HG02610 (cell line): Measurements from ENCODE around the gene PIPOX.

Experiments
- ATAC-seq: cut with Tn5 transposase; IDR thresholded peaks from one replicate; pipeline ENCODE4 v1.9.1; 2021; ENCODE audit warnings: mild to moderate bottlenecking, moderate library complexity; ENCODE audit not compliant: unreplicated experiment

PIPOX gene

DNA sequence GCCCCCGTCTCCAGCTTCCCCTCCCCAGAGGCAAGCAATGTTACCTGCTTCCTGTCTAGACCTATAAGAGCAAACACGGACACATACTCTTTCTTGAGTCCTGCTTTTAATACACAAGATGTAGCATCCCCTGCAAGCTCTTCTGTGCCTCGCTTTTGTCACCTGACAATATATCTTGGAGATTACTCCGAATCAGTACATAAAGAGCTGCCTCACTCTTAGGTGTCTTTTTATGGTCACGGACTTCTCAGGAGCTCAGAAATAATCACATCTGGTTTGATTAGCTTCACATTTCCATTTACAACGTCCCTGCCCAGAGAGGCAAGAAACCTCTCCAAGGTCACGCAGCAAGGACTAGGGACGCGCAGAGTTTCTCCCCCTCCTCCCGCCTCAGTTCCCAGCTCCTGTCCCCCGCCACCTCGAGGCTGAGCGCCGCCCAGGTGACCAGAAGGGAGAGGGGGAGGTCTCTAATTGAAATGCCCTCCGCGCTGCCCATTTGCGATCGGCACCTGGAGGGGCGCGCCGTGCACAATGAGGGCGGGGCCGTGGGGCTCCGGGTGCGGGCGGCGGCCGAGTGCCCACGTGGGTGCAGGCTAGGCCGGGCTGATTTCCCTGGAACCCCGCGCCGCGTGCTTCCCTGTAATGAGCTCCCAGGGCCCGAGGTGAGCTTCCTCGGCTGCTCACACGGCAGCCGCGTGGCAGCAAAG, 23.3 kb upstream of the PIPOX start:
- ATAC-seq = no peak

- ATAC-seq = no peak
These were observed 22.4 kb upstream of the PIPOX start for GRCh38 chr17:29020576-29020975.

GRCh38 chr17:29021226-29021625, 21.7 kb upstream of the PIPOX start:
- ATAC-seq = no peak

- ATAC-seq = no peak
These were observed 20.9 kb upstream of the PIPOX start for GRCh38 chr17:29022074-29022473.

GRCh38 chr17:29024316-29024952, 18.5 kb upstream of the PIPOX start:
- no peak for ATAC-seq

DNA sequence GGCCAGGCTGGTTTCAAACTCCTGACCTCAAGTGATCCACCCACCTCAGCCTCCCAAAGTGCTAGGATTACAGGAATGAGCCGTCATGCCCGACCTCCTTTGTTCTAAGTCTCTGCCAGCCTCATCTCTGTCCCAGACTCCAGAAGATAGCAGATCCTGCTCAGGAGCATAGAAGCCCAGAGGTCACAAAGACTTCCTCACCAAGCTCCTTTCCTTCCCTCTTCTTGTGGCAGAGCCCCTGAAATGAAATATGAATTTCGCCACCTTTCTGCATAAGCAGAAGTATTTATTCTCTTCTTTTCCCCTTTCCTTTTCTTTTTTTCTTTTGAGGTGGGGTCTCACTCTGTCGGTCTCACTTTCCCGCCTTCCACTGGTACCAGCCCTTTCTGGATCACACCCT, 11.5 kb upstream of the PIPOX start:
- ATAC-seq = no peak

- ATAC-seq = no peak
These were observed 10.7 kb upstream of the PIPOX start for GRCh38 chr17:29032013-29032856.

- ATAC-seq = no peak
These were observed 10.1 kb upstream of the PIPOX start for GRCh38 chr17:29032857-29033197.

DNA sequence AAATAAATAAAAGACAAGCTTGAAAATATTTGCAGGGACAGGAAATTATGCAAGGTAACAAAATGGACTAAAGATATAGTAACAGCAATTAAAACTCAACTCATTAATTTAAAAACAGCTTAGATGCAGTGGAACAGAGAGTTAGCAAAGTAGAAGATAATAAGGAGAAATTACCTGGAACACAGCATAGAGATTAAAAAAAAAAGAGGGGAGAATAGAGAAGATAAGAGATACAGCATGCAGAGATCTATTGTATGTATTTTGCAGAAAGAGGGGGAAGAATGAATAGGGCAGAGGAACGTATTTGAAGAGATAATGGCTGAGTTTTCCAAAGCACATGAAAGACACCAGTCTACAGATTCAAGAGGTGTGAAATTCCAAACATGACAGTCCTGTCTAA, 8.4 kb upstream of the PIPOX start:
- no peak for ATAC-seq

GRCh38 chr17:29036584-29036983, 6.4 kb upstream of the PIPOX start:
- no peak for ATAC-seq

DNA sequence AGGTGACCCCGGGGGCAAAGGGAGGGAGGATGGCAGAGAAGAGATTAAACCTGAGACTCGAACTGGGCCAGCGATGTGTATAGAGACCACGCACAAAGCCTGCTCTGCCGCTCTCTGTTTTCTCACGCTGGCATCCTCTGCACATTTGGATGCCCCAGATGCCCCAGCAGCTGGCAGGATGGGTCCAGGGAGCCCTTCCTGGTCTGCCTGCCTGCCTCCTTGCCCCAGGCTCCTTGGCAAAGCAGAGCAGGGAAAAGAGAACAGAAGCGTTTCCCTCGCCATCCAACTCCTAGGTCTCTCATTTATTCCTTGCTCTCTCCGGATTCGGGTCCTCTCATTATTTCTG, 5.2 kb upstream of the PIPOX start:
- ATAC-seq = no peak

GRCh38 chr17:29038085-29038795, 4.7 kb upstream of the PIPOX start:
- ATAC-seq = no peak

DNA sequence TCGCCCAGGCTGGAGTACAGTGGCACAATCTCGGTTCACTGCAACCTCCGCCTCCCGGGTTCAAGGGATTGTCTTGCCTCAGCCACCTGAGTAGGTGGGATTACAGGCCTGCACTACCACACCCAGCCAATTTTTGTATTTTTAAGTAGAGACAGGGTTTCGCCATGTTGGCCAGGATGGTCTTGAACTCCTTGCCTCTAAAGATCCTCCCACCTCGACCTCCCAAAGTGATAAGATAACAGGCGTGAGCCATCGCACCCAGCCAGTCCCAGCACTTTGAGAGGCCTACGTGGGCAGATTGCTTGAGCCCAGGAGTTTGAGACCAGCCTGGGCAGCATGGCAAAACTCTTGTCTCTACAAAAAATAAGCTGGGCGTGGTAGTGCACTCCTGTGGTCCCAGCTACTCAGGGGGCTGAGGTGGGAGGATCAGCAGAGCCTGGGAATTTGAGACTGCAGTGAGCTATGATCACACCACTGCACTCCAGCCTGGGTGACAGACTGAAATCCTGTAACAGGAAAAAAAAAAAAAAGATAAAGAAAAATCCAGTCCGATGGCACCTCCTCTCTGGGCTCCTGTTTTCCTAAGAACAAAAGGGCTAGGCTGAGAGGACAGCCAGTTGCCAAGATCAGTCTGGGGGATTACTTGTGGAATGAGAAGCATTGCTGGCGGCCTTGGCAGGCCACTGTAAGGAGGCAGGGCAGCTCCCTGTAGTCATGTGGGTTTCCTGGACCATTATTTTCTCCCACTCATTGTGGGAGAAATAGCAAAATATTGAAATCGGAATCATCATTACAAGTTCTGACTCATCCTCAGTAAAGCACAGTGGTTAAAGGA, 3.0 kb upstream of the PIPOX start:
- no peak for ATAC-seq

- no peak for ATAC-seq
These were observed 1.9 kb upstream of the PIPOX start for GRCh38 chr17:29041091-29041490.

DNA sequence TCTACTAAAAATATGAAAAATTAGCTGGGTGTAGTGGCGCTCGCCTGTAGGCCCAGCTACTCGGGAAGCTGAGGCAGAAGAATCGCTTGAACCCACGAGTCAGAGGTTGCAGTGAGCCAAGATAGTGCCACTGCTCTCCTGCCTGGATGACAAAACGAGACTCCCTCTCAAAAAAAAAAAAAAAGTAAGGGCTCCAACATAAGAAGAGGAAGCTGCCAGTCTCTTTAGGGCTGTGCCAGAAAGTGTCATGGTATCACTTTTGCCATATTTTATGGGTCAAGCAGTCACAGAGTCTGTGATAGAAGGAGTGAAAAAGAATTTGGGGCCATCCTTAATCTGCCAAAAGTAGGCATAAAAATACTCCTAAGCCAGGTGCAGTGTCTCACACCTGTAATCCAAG, 1.4 kb upstream of the PIPOX start:
- no peak for ATAC-seq

GRCh38 chr17:29042026-29042678, 789 bp upstream of the PIPOX start:
- ATAC-seq = no peak

DNA sequence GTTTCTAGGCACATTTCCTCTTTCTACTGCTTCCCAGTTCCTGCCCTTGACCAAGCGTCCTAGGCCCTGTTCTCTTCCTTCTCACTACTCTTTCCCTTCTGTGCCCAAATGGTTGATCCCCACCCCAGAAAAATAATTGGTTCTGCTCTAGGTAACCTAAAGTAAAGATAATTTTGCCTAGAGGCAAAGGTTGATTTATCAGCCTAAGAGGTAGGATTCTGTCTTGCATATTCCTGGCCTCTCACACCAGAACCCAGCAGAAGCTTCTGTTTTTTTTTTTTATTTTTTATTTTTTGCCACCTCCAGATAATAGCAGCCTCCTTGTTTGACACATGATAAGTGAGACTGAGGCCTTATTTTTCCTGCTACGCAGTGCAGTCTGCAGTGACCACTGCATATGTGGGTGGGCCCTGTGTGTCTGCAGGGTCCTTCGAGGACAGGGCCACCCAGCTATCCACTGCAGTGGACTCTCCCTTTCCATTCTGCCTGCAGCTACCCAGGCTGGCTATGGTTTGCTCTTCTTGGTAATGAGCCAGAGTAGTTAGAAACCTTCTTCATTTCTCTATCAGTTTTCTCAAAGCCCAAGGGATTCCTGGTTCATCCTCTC, 701 bp downstream of the PIPOX start:
- ATAC-seq = no peak

DNA sequence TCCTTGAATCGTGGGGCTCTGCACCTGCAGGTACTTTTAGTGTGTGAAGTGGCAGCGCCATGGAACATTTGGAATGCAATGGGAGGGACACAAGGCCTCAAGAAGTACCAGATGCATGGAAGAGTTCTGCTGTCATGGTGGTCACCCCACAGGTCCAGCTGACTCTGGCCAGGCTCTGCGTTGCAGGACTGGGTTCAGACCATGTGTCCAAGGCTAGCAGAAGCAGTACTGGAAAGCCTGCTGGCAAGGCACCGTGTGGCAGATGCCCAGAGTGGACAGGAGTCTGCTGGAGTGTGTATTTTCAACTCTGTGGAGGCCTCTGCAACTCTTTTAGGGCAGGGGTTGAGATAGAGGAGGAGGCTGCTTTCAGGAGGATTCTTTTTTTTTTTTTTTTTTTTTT, 2.1 kb downstream of the PIPOX start:
- no peak for ATAC-seq

GRCh38 chr17:29045734-29046472, 3.0 kb downstream of the PIPOX start:
- ATAC-seq = no peak
